HepG2 (cell line): ENCODE measurements around the gene PSMB3. TPM values are rescaled to one million over a fixed set of nuclear protein-coding genes. Genes with fewer than 3 reads are reported as not detected.

Experiments
- ATF5 ChIP-seq: sonication (generic); formaldehyde crosslinking; IDR thresholded peaks from 2 replicates; pipeline ENCODE4 v1.4.0; 2020; ENCODE audit warnings: mild to moderate bottlenecking, low read depth, missing genetic modification reagents
- E2F5 ChIP-seq: sonication (generic); formaldehyde crosslinking; conservative IDR thresholded peaks from 2 replicates; pipeline ENCODE4 v1.4.0; 2020; ENCODE audit warnings: missing genetic modification reagents
- FOXA1 ChIP-seq, 2 experiments: fragments of 450-650 bp in 1 of 2; sonication (generic) in 1 of 2; formaldehyde crosslinking in 1 of 2; IDR thresholded peaks; 2 replicates each; pipeline versions ENCODE4 v1.4.0 to v1.6.1; 2016 to 2020; ENCODE audit warnings: missing genetic modification reagents in 1 of 2
- GMEB1 ChIP-seq: sonication (generic); formaldehyde crosslinking; IDR thresholded peaks from 2 replicates; pipeline ENCODE4 v1.5.1; 2020; ENCODE audit warnings: missing genetic modification reagents, mild to moderate bottlenecking, borderline replicate concordance
- HBP1 ChIP-seq: IDR thresholded peaks from 2 replicates; pipeline ENCODE4 v1.6.1; 2016; ENCODE audit warnings: low read depth, control low read depth
- HCFC1 ChIP-seq: fragments of 150-350 bp; IDR thresholded peaks from 2 replicates; pipeline ENCODE4 v1.6.1; 2014; ENCODE audit warnings: low read depth, low read length
- KDM5A ChIP-seq: fragments of 200-600 bp; sonication (generic); IDR thresholded peaks from 2 replicates; pipeline ENCODE4 v1.7.0; 2018; ENCODE audit warnings: antibody characterized with exemption, mild to moderate bottlenecking, low read length, borderline replicate concordance
- KLF15 ChIP-seq: sonication (generic); formaldehyde crosslinking; IDR thresholded peaks from 2 replicates; pipeline ENCODE4 v1.8.1; 2023; ENCODE audit warnings: borderline replicate concordance, mild to moderate bottlenecking, inconsistent platforms, missing genetic modification reagents, mixed read lengths
- MEF2D ChIP-seq: sonication (generic); formaldehyde crosslinking; IDR thresholded peaks from 2 replicates; pipeline ENCODE4 v1.5.1; 2020; ENCODE audit warnings: mild to moderate bottlenecking, missing genetic modification reagents
- SIX4 ChIP-seq: sonication (generic); formaldehyde crosslinking; IDR thresholded peaks from 2 replicates; pipeline ENCODE4 v1.4.0; 2020; ENCODE audit warnings: missing genetic modification reagents
- SUZ12 ChIP-seq: fragments of 150-350 bp; IDR thresholded peaks from 2 replicates; pipeline ENCODE4 v1.6.1; 2014; ENCODE audit warnings: low read depth, low read length
- TFAP4 ChIP-seq: sonication (generic); IDR thresholded peaks from 2 replicates; pipeline ENCODE4 v1.6.1; 2016; ENCODE audit warnings: low read depth, borderline replicate concordance
- ZNF20 ChIP-seq: sonication (generic); formaldehyde crosslinking; IDR thresholded peaks from 2 replicates; pipeline ENCODE4 v1.4.0; 2020; ENCODE audit warnings: mild to moderate bottlenecking, moderate library complexity, missing genetic modification reagents
- ZNF296 ChIP-seq: sonication (generic); formaldehyde crosslinking; conservative IDR thresholded peaks from 2 replicates; pipeline ENCODE4 v1.5.0; 2020; ENCODE audit warnings: mild to moderate bottlenecking, missing genetic modification reagents
- ZNF343 ChIP-seq: sonication (generic); formaldehyde crosslinking; IDR thresholded peaks from 2 replicates; pipeline ENCODE4 v1.4.0; 2020; ENCODE audit warnings: mild to moderate bottlenecking, missing genetic modification reagents
- ZNF569 ChIP-seq: sonication (generic); formaldehyde crosslinking; IDR thresholded peaks from 2 replicates; pipeline ENCODE4 v1.5.0; 2020; ENCODE audit warnings: mild to moderate bottlenecking, missing genetic modification reagents, moderate library complexity, borderline replicate concordance
- ZNF619 ChIP-seq: sonication (generic); formaldehyde crosslinking; IDR thresholded peaks from 2 replicates; pipeline ENCODE4 v1.4.0; 2020; ENCODE audit warnings: mild to moderate bottlenecking, missing genetic modification reagents
- ZNF724P ChIP-seq: sonication (generic); formaldehyde crosslinking; IDR thresholded peaks from 2 replicates; pipeline ENCODE4 v1.8.0; 2022; ENCODE audit warnings: missing genetic modification reagents, borderline replicate concordance
- ZSCAN5A ChIP-seq: sonication (generic); formaldehyde crosslinking; IDR thresholded peaks from 2 replicates; pipeline ENCODE4 v1.8.0; 2022; ENCODE audit warnings: mild to moderate bottlenecking, missing genetic modification reagents, borderline replicate concordance
- polyA plus RNA-seq, 8 experiments: library from polyadenylated mRNA; depleted of rRNA in 3 of 8; stranded (reverse) in 7 of 8; unstranded in 1 of 8; fragments of >200 nt; fragmentation: Illumina TruSeq in 4 of 8; extraction: Trizol in 4 of 8; gene quantifications; 2 replicates each; pipeline versions ENCODE4 v1.2.1 to v1.2.3, GENCODE V29; 2011 to 2016; ENCODE audit warnings: low read depth in 4 of 8, missing spikeins in 1 of 8, mixed read lengths in 1 of 8; ENCODE audit not compliant: insufficient read depth in 1 of 8
- total RNA-seq, 5 experiments: library from RNA; depleted of rRNA; stranded (reverse); fragments of >200 nt; fragmentation: Illumina TruSeq; extraction: Trizol; gene quantifications; 2 replicates each; pipeline ENCODE4 v1.2.3, GENCODE V29; 2016; ENCODE audit warnings: low read depth in 1 of 5

PSMB3 gene
- total and polyA plus RNA-seq, 2 of the 13 experiments (the other 11 are each of a cell fraction or from before 2014, with no cell fraction given) = 366 to 517 TPM

GRCh38 chr17:38799501-38800236 lies 47.1 kb downstream of the PSMB3 start, which contains the start of gene PIP4K2B (continued):
- TF ChIP-seq ZNF20 (no peak), SIX4 (CRISPR knock-in tag) (peak; percentile 64), ZNF724P (CRISPR knock-in tag) (peak; percentile 80; the same call in 1 of the 2 replicates), HBP1 (CRISPR knock-in tag) (peak; percentile 98), ZNF343 (CRISPR knock-in tag) (peak; percentile 85; the same call in 1 of the 2 replicates), GMEB1 (peak; percentile 80), HCFC1 (peak; percentile 62), MEF2D (peak; percentile 54; the same call in 1 of the 2 replicates), TFAP4 (peak; percentile 69; the same call in 1 of the 2 replicates), KDM5A (no peak; the same call in 1 of the 2 replicates), E2F5 (CRISPR knock-in tag) (no peak; the same call in none of the 2 replicates), ZNF296 (CRISPR knock-in tag) (no peak), ZSCAN5A (peak; percentile 69; the same call in 1 of the 2 replicates), ZNF569 (CRISPR knock-in tag) (no peak), SUZ12 (no peak), ATF5 (CRISPR knock-in tag) (no peak; the same call in 1 of the 2 replicates), KLF15 (CRISPR knock-in tag) (peak; percentile 69; the same call in 1 of the 2 replicates), ZNF619 (CRISPR knock-in tag) (peak; percentile 79; the same call in 1 of the 2 replicates), FOXA1 (IDR thresholded peaks at IDR 0.05) (no peak), FOXA1 (CRISPR knock-in tag; IDR thresholded peaks at IDR 0.05) (no peak; the same call in 1 of the 2 replicates)
